GM19372 (cell line): ENCODE results near the gene PPP1R13B.

Source experiments
- ATAC-seq: cut with Tn5 transposase; IDR thresholded peaks from one replicate; pipeline ENCODE4 v1.9.1; 2021; ENCODE audit warnings: mild to moderate bottlenecking, low read depth, moderate library complexity; ENCODE audit not compliant: unreplicated experiment

PPP1R13B gene

DNA sequence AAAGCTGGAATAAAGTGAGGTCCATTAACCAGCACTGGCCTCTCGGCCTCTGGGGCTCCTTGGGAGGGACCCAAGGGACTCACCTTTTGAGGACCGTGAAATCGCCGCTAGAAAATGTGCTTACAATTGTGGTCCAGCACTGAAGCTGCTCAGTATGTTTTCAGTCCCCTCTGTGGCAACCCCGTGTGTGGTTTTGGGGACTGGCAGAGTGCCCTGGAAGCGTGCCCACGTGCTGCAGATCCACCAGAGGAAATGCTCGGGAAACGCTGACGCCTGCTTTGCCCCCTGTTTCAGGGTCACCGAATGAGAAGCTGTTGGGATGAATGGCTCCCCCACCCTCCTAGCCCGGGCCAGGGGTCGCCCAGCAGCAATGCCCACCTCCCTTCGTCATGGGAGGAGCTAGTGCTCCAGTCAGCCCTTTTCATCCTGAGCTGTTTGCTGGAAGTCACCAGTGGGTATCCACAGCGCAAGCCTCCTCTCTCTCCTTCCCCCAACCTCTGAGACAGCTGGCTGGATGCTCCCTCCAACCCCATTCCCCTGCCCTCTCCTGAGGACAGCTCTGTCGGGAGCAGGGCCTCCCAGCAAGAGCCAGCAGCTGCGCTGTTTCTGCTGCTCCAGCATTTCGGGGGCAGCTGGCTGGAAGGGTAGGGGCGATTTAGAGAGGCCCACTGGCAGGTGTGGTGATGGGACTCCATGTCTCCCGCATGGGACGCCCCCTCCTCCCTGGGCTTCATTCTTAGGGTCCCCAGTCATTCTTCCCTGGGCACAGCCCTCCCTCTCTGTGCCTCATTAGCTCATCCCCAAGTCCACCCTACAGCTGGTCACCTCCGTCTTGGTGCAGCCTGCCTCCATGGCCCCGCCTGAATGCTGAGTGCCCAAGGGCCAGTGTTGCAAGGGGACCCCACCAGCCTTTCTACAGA lies 33.2 kb upstream of the PPP1R13B start:
- no peak for ATAC-seq

DNA sequence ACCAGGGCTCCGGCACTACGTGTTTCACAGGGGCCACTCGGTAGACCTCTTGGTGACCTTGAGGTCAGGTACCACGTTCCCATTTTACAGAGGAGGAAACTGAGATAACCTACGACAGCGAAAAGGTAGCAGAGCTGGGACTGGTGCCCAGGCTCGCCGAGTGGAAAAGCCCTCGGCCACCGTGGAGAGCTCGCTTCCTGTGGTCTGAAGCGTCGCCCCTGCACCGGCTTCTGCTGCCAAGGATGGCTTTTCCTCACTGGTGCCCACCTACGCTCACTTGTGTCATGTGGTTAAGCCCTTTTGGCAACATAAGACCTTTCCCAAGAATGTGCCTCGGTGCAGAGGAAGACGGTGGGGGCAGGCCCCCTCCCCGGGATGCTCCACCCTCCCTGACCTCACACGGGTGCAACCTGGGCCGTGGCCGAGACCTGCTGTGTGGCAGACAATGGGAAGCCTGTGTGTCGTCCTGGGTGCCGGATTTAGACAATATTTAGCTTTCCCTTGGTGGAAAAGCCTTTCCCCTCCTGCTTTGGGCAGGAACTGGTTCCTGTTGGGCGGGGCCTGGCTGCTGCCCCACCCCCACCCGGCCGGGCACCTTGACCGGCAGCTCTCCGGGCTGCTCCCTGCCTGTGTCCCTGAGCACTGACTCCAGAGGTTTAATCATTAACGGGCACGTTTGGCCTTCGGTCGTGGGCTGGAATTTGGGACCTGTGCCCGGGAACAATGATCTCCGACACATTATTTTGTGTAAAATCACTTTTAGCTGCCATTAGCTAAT lies 32.4 kb upstream of the PPP1R13B start:
- ATAC-seq = no peak

DNA sequence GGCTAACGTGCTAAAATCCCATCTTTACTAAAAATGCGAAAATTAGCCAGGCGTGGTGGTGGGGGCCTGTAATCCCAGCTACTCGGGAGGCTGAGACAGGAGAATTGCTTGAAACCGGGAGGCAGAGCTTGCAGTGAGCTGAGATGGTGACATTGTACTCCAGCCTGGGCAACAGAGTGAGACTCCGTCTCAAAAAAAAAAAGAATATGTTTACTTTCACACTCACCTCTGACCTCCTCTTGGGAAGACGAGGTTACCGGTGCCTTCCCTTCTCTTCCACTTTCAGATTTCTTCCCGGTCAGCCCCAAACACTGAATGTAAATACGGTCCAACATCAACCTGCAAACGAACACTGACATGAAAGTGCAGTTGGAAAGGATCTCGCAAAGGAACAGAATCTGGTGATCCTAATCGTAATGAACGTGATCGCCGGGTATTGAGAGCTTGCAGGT lies 31.8 kb upstream of the PPP1R13B start:
- no peak for ATAC-seq

DNA sequence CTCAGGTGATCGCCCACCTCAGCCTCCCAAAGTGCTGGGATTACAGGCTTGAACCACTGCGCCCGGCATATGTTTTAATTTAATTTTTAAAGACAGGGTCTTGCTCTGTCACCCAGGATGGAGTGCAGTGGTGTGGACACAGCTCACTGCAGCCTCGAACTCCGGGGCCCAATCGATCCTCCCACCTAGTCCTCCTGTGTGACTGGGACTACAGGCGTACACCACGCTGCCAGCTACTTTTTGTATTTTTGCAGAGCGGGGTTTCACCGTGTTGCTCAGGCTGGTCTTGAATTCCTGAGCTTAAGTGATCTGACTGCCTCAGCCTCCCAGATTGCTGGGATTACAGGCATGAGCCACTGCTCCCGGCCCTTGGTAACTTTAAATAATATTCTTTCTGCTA lies 30.8 kb upstream of the PPP1R13B start:
- no peak for ATAC-seq

DNA sequence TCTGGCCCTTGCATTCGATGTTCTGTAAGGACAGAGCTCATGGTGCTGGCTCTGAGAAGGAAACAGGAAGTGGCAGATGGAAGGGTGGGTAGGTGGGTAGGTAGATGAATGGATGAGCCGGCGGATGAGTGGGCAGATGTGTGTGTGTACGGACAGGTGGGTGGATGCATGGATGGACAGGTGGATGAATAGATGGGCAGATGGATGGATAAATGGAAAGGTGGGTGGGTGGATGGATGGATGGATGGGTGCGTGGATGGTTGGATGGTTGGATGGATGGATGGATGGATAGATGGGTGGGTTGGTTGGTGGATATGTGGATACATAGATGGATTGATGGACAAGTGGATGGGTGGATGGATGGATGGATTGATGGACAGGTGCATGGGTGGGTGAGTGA lies 27.6 kb upstream of the PPP1R13B start:
- ATAC-seq = no peak

DNA sequence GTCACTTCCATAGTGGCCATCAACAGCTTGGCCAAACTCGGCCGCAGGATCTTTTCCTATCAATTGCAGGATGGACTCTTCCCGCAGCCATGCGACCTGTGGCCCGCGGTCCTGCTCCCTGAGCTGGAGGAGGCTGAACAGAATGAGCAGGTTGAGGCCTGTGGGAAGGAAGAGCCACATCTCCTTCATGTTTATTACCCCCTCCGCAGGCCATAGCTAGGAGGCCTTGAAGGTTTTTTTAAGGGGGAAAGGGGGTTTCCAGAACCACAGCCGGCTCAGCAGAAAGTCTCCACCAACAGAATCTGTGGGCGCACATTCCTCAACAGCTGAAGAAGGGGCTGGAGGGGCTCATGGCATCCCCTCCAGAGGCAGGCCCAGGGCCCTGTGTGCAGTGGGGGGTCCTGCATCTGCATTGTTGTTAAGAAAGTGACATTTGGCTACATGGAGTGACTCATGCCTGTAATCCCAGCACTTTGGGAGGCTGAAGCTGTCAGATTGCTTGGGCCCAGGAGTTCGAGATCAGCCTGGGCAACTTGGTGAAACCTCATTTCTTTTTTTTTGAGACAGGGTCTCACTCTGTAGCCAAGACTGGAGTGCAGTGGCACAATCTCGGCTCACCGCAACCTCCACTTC lies 25.2 kb upstream of the PPP1R13B start:
- ATAC-seq = peak; percentile 13

DNA sequence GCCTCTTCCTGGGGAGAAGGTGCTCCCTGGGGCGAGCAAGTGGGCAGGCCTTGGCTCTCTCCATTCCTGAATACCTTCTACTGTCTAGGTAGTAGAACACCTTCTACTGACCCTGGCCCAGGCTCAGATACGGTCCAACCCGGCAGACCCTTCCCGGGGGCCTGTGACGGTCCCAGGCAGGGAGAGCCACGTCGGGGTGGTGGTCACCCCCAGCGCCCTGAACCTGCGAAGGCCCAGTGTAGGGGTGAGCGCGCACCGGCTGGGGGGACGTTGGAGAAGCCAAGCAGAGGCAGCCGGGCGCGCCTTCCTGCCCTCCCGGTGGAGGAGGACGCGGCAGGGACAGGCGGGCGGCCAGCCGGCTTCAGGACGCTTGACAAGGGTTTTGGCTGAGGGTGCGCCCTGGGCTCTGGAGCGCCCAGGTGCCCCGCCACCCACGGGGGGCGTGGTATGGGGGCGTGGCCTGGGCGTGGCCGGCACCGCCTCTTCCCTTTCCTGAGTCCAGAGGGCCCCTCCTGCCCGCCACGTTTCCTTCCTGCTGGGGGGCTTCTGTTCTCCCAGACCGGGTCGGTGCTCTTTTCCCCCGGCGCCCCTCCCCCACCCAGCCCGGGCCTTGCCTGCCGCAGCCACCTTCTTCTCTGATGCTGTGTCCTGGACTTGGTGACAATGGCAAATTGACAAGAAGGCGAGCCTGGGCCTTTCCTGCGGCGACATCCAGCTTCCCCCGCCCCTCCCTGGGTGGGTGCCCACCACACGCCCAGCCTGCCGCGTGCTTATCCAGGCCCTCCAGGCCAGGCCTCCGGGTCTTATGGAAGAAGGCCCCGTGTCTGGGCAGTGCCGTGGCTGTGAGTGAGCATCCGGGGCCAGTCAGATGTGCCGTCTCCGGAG lies 24.5 kb upstream of the PPP1R13B start:
- ATAC-seq = peak; percentile 81

DNA sequence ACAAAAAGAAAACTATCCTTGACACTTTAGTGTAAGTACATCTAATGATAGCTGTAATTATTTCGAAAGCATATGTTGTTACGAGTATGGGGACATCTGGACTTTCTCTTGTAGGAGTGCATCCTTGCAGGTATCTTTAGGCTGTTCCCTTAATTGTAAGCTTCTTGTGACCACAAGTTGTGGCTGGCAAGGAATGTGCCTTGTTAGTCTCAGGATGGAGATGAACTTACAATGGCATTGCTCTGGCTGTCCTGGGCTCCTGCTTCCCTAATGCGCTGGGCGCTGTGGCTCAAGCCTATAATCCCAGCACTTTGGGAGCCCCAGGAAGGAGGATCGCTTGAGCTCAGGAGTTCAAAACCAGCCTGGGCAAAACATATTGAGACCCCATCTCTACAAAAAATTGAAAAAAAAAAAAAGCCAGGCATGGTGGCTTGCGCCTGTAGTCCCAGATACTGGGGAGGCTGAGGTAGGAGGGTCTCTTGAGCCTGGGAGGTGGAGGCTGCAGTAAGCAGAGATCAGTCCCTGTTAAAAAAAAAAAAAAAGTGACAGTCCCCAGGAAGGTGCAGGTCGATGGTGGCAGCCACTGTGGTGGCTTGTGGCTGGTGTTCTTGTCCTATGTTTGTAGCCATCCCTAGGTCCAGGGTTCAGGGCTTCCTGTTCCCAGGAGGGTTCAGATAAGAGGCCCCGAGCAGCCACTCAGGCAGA lies 23.7 kb upstream of the PPP1R13B start:
- ATAC-seq = no peak

DNA sequence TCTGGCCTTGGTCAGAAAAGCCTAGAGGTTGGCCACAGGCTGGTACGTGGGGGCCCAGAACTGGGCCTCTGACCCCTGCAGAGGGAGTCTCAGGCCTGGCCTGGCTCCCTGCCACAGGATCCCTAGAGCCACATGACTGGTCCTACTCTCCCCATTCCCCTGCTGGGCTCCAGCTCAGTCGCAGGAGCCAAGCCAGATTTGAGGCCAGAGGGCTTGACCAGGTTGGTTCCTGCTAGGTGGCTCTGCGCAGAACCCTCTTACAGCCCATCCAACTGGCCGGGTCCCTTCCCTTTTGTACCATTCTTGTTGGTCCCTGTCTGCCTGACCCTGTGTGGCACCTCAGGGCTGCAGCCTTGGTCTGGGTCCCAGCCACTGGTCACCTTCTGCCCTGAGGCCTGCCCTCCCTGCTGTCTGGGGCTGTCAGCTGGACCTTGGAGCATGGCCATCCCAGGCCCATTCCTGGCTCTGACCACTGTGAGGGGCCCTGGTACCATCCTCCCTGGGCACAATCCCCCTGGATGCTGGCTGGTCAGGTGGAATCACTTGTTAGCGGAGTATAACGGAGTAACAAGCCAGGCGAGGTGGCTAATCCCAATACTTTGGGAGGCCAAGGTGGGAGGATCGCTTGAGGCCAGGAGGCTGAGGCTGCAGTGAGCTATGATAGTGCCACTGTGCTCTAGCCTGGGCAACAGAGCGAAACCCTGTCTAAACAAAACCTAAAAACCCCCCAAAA lies 22.9 kb upstream of the PPP1R13B start:
- ATAC-seq = no peak

DNA sequence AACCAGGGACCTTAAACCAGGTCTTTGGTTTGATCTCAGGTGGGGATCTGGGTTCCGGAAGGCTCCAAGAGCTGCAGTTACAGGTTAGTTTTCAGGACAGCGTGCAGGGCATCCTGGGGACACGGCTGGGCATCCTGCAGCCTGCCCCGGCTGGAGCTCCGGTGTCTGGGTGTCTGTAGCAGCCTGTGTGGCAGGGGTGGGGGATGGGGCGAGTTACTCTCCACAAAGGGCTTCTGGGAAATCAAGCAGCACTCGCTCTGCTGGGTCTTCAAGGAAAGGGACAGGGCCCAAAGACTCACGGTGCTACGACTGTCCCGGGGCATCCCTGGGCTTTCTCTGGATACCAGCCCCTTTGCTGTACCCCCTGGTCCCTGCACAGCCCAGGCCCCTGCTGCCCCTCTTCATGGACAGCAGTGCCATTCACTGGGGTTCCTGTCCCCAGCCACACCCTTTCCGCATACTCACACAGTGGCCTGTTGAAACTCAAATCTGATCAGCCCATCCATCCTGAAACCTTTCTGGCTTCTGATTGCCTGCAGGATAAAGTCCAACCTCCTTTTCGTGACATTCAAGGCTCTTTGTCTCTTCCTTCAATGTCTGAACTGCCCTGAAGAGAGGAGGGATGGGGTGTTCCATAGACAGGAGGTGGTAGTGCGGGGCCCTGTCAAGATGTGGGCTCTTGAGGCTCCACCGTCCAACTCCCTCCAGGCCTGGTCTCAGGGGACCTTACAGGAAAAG lies 22.2 kb upstream of the PPP1R13B start:
- no peak for ATAC-seq

DNA sequence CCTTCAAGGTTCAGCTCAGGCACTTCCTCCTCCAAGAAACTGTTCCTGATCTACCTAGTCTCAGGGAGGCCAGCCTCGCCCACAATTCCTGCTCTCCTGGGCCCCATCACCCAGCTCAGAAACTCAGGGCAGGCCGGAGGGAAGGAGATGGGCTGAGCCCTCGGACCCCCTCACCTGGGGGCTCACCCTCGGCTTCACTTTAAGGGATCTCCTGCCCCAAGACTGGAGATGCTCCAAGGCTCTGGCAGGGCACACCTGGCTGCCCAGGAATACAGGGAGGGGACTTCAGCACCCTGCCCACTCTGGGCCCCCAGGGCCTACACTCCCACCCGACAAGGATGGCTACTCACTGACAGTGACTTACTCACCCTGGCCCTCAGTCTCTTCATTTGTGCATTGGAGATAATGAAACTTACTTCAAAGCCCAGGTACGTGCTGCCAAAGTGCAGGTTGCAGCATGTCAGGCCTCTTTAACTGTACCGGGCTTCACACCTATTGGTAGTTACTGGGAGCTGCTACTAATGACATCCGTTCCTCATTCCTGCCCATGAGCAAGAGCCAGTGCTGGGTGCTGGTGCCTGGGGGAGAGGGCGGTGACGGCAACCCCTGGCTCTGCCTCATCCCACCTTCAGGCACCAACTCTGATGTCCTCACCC lies 21.0 kb upstream of the PPP1R13B start:
- no peak for ATAC-seq

DNA sequence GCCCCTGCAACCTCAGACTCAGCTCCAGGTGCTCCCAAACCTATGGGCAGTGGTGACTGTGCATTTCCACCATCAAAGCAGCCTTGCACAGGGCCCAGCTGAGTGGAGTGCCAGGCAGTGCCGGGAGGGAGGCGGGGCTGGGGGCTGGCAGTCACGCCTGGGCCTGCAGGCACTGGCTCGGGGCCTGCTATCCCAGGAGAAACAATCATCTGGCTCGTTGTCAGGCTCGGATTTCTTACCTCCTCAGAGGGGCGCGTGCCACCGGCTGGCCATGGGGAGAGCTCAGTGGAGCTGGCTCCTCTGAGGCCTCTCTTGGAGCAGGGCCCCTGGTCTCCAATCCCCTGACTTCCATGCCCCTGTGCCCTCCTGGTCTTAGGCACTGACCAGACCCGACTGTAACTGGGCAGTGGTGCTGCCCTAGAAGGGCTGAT lies 20.2 kb upstream of the PPP1R13B start:
- no peak for ATAC-seq

DNA sequence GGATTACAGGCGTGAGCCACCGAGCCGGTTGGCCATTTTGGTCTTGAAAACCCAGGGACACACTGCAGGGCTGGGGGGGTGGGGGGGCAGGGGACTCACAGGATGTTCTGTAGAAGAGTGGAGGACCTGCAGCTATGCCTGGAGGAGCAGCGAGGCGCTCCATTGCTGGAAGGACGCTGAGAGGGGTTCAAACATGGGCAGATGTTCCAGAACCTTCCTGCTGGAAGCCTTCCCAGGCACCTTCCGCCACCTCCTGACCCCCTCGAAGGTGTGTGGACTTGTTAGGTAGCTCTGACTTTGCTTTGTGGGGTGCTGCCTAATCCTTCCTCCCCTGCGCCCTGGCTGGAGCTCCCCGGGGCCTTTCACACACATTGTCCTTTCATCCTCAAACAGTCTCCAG lies 19.6 kb upstream of the PPP1R13B start:
- no peak for ATAC-seq

DNA sequence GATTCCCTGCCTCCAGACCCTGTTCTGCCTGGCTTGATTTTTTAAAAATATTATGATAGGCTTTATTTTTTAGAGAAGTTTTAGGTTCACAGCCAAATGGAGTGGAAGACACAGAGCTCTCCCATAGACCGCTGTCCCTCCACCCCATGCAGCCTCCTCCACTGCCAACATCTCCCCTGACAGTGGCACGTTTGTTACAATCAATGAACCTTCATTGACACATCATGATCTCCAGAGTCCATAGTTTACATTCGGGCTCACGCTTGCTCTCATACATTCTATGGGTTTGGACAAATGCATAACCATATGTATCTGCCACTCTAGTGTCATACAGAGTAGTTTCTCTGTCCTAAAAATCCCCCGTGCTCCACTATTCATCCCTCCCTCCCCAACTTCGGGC lies 15.9 kb upstream of the PPP1R13B start:
- ATAC-seq = no peak

DNA sequence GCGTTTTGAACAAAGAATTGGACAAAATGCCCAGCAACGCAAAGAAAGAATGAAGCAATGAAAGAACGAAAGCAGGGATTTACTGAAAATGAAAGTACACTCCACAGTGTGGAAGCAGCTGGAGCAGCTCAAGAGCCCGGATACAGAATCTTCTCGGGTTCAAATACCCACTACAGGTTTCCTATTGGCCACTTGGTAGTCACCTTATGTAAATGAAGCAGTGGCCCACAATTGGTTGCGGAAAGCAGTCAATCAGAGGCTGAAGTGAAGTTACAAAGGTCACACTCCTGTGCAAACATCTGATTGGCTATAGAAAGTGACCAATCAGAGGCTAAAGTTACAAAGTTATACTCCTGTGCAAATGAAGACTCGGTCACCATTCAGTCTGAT lies 15.0 kb upstream of the PPP1R13B start:
- ATAC-seq = no peak

DNA sequence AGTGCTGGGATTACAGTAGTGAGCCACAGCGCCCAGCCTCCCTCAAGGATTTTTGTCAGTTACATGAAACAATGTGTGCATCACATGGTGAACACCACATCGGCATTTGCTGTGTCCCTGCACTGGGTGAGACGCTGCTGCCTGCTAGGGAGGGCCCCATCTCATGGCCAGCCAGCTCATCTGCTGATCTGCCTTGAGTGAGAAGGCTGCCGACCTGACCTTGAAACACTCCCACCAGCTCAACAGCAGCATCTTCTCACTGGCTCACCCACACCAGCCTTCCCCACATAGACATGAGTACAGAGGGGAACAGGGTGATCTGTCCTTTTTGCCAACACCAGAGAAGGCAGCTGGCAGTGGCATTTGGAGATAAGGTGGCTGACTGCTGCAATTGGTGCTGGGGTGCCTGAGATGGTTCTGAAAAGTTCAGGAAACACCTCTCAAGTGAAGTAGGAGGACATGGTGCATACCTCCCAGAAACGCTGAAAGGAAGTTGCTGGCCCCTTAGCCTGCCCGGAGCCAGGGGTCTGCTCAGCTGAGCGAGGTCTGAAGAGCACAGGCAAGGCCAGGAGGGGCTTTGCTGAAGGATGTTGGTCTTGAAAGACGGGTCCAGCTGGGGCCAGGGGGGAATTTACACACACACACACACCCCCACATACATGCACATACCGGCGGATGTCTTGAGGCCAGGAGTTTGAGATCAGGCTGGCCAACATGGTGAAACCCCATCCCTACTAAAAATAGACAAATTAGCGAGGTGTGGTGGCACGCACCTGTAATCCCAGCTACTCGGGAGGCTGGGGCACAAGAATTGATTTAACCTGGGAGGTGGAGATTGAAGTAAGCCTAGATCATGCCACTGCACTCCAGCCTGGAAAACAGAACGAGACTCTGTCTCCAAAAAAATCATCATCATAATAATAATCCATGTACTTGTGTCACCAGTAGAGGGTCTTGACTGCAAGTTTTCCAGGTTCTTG lies 14.3 kb upstream of the PPP1R13B start:
- no peak for ATAC-seq
